IPS-20b (cell line): ENCODE data around the gene SSH2.
"Not testable (repeated sequence)": the region's sequence is repeated elsewhere in the genome, so short reads cannot be mapped to it uniquely, and the experiment has no call there.

ENCODE experiments used
- H3K27ac ChIP-seq: one replicate; pipeline ENCODE4 v1.5.1; 2013; ENCODE audit warnings: low read length
- H3K27me3 ChIP-seq: 2 replicates; pipeline ENCODE4 v1.6.1; 2013; ENCODE audit warnings: mild to moderate bottlenecking, low read length, inconsistent platforms; ENCODE audit not compliant: insufficient read depth
- H3K36me3 ChIP-seq: 2 replicates; pipeline ENCODE4 v1.6.1; 2013; ENCODE audit warnings: low read depth, mild to moderate bottlenecking, inconsistent platforms, low read length, moderate library complexity; ENCODE audit not compliant: insufficient read depth
- H3K4me1 ChIP-seq: 2 replicates; pipeline ENCODE4 v1.6.1; 2013; ENCODE audit warnings: mild to moderate bottlenecking, control low read depth, inconsistent platforms, low read length, moderate library complexity; ENCODE audit not compliant: insufficient read depth
- H3K4me3 ChIP-seq: 2 replicates; pipeline ENCODE4 v1.5.1; 2013; ENCODE audit warnings: mild to moderate bottlenecking, low read length, inconsistent platforms
- H3K9ac ChIP-seq: 2 replicates; pipeline ENCODE4 v1.6.1; 2013; ENCODE audit warnings: low read depth, mild to moderate bottlenecking, inconsistent platforms, low read length, moderate library complexity
- H3K9me3 ChIP-seq: 2 replicates; pipeline ENCODE4 v1.6.1; 2013; ENCODE audit warnings: mild to moderate bottlenecking, low read depth, low read length, inconsistent platforms; ENCODE audit not compliant: insufficient read depth

SSH2 gene

GRCh38 chr17:29683481-29683880 lies 246.5 kb downstream of the SSH2 start:
- Histone ChIP-seq H3K27ac (no peak overlapping the region), H3K4me3 (no peak overlapping the region), H3K9ac (no peak overlapping the region), H3K36me3 (no peaks in the 10 kb centered on the region), H3K4me1 (no peaks in the 10 kb centered on the region), H3K9me3 (no peaks in the 10 kb centered on the region), H3K27me3 (no peaks in the 10 kb centered on the region)

- Histone ChIP-seq H3K36me3 (no peaks in the 10 kb centered on the region), H3K27ac (no peak overlapping the region)
These were observed 247.0 kb downstream of the SSH2 start for GRCh38 chr17:29682987-29683386.

GRCh38 chr17:29682054-29682453 lies 248.0 kb downstream of the SSH2 start:
- Histone ChIP-seq H3K4me3 (no peak overlapping the region), H3K27me3 (no peaks in the 10 kb centered on the region), H3K9ac (no peak overlapping the region), H3K9me3 (no peaks in the 10 kb centered on the region), H3K4me1 (no peaks in the 10 kb centered on the region), H3K36me3 (no peaks in the 10 kb centered on the region), H3K27ac (no peak overlapping the region)

More at GRCh38 chr17:29682987-29683386, 247.0 kb downstream of the SSH2 start:
- Histone ChIP-seq H3K4me3 (no peak overlapping the region), H3K9ac (no peak overlapping the region), H3K4me1 (no peaks in the 10 kb centered on the region), H3K27me3 (no peaks in the 10 kb centered on the region), H3K9me3 (no peaks in the 10 kb centered on the region)

- Histone ChIP-seq H3K9ac (no peak overlapping the region), H3K4me1 (no peaks in the 10 kb centered on the region; the same call in 1 of the 2 replicates), H3K27ac (no peak overlapping the region), H3K27me3 (no peaks in the 10 kb centered on the region), H3K4me3 (no peak overlapping the region), H3K9me3 (no peaks in the 10 kb centered on the region), H3K36me3 (no peaks in the 10 kb centered on the region)
These were observed 252.2 kb downstream of the SSH2 start for GRCh38 chr17:29677824-29678223.

GRCh38 chr17:29677221-29677791 lies 252.7 kb downstream of the SSH2 start:
- no peak overlapping the region for H3K9ac ChIP-seq
- H3K36me3 ChIP-seq = no peaks in the 10 kb centered on the region
- no peak overlapping the region for H3K4me3 ChIP-seq
- H3K27ac ChIP-seq = no peak overlapping the region
- no peaks in the 10 kb centered on the region for H3K9me3 ChIP-seq
- no peaks in the 10 kb centered on the region for H3K27me3 ChIP-seq
- no peaks in the 10 kb centered on the region; the same call in 1 of the 2 replicates for H3K4me1 ChIP-seq

GRCh38 chr17:29675961-29676360 lies 254.1 kb downstream of the SSH2 start:
- H3K4me1 ChIP-seq, H3K9me3 ChIP-seq, H3K9ac ChIP-seq, H3K27ac ChIP-seq, H3K27me3 ChIP-seq, H3K36me3 ChIP-seq, H3K4me3 ChIP-seq: not testable (repeated sequence)

- H3K4me1 ChIP-seq = no peaks in the 10 kb centered on the region; the same call in 1 of the 2 replicates
- H3K9ac ChIP-seq = no peak overlapping the region; the same call in 1 of the 2 replicates
- H3K4me3 ChIP-seq = no peak overlapping the region
- H3K27me3 ChIP-seq = no peaks in the 10 kb centered on the region
- no peak overlapping the region for H3K27ac ChIP-seq
- H3K36me3 ChIP-seq = no peaks in the 10 kb centered on the region
- H3K9me3 ChIP-seq = no peaks in the 10 kb centered on the region
These were observed 255.7 kb downstream of the SSH2 start for GRCh38 chr17:29674281-29674680.

GRCh38 chr17:29671661-29672060 lies 258.4 kb downstream of the SSH2 start:
- Histone ChIP-seq H3K9ac (no peak overlapping the region), H3K4me1 (no peaks in the 10 kb centered on the region; the same call in 1 of the 2 replicates), H3K27me3 (no peaks in the 10 kb centered on the region), H3K4me3 (no peak overlapping the region), H3K36me3 (0 out of 2 replicates have a peak, but pooled peaks cover 4% of the 10 kb centered on the region), H3K9me3 (no peaks in the 10 kb centered on the region), H3K27ac (no peak overlapping the region)

GRCh38 chr17:29669266-29669665 lies 260.8 kb downstream of the SSH2 start:
- H3K36me3 ChIP-seq = 0 out of 2 replicates have a peak, but pooled peaks cover 5% of the 10 kb centered on the region
- no peaks in the 10 kb centered on the region for H3K9me3 ChIP-seq
- no peak overlapping the region for H3K4me3 ChIP-seq
- no peaks in the 10 kb centered on the region for H3K27me3 ChIP-seq
- no peaks in the 10 kb centered on the region for H3K4me1 ChIP-seq
- H3K9ac ChIP-seq = no peak overlapping the region
- H3K27ac ChIP-seq = no peak overlapping the region

- H3K9me3 ChIP-seq = no peaks in the 10 kb centered on the region
- H3K36me3 ChIP-seq = 0 out of 2 replicates have a peak, but pooled peaks cover 5% of the 10 kb centered on the region
- no peak overlapping the region for H3K27ac ChIP-seq
- H3K27me3 ChIP-seq = no peaks in the 10 kb centered on the region
- peaks cover 7% of the 10 kb centered on the region for H3K4me1 ChIP-seq
- H3K9ac ChIP-seq = no peak overlapping the region; the same call in 1 of the 2 replicates
- H3K4me3 ChIP-seq = no peak overlapping the region
These were observed 262.1 kb downstream of the SSH2 start for GRCh38 chr17:29667969-29668368.

- H3K9me3 ChIP-seq = no peaks in the 10 kb centered on the region
- H3K36me3 ChIP-seq = 0 out of 2 replicates have a peak, but pooled peaks cover 5% of the 10 kb centered on the region
- H3K4me1 ChIP-seq = peaks cover 10% of the 10 kb centered on the region
- H3K9ac ChIP-seq = no peak overlapping the region
- no peak overlapping the region for H3K27ac ChIP-seq
- H3K4me3 ChIP-seq = no peak overlapping the region
- no peaks in the 10 kb centered on the region for H3K27me3 ChIP-seq
These were observed 264.6 kb downstream of the SSH2 start for GRCh38 chr17:29665481-29665810.

- Histone ChIP-seq H3K27ac (no peak overlapping the region), H3K36me3 (0 out of 2 replicates have a peak, but pooled peaks cover 5% of the 10 kb centered on the region), H3K4me1 (peaks cover 10% of the 10 kb centered on the region)
These were observed 265.1 kb downstream of the SSH2 start for GRCh38 chr17:29664743-29665480.

More at GRCh38 chr17:29664743-29665480, 265.1 kb downstream of the SSH2 start:
- H3K9ac ChIP-seq = no peak overlapping the region
- H3K9me3 ChIP-seq = no peaks in the 10 kb centered on the region
- H3K27me3 ChIP-seq = no peaks in the 10 kb centered on the region
- no peak overlapping the region for H3K4me3 ChIP-seq
